ENCODE results near the gene KRTAP10-2.
"Not testable (repeated sequence)": the region's sequence is repeated elsewhere in the genome, so short reads cannot be mapped to it uniquely, and the experiment has no call there.

Gene KRTAP10-2

GRCh38 chr21:44582055-44582454 is 30.8 kb upstream of the KRTAP10-2 start:
- no peak for DNase-seq

- no peak for DNase-seq
Observed at GRCh38 chr21:44581158-44581557, 29.9 kb upstream of the KRTAP10-2 start.

- not testable (repeated sequence) for DNase-seq
Observed at GRCh38 chr21:44580231-44580821, 29.0 kb upstream of the KRTAP10-2 start, which contains the start of gene KRTAP10-5. Gene KRTAP10-5, minus strand, starts transcription at chr21:44580604. Its CDS starts 26 bp downstream, at chr21:44580578.

- no peak for DNase-seq
Observed at GRCh38 chr21:44579833-44580144, 28.5 kb upstream of the KRTAP10-2 start.

DNA sequence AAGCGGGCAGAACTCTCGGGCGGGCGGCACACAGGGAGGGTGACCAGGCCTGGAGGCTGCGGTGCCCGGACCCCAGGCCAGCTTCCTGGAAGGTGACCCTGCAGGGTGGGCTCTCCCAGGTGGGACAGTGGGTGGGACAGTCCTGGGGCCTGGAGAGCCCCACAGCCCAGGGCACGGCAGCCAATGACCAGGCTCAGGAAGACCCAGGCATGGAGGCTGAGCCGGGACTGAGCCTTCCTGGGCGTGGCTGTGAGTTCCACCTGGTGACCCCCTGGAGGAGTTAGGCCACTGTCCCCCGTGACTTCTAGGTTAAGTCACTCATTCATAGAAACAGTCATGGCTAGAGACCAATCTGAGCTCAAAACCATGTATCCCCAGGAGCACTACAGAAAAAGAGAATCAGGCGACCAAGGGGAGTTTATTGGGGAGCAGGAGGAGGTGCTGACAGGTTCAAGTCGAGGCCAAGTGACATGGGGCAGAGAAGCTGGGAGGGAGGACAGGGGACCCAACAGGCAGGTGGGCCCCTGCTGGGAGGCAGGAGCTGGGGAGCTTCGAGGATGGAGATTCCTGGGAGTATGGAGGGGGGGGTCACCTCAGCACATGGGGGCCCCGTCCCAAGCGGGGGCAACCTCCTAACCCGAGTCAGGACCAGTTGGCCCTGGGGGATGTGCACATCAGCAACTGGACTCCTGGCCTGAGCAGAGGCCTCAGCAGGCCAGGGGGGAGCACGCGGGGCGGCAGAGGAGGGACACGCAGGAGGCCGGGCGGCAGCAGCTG is 27.9 kb upstream of the KRTAP10-2 start:
- DNase-seq: no peak

DNA sequence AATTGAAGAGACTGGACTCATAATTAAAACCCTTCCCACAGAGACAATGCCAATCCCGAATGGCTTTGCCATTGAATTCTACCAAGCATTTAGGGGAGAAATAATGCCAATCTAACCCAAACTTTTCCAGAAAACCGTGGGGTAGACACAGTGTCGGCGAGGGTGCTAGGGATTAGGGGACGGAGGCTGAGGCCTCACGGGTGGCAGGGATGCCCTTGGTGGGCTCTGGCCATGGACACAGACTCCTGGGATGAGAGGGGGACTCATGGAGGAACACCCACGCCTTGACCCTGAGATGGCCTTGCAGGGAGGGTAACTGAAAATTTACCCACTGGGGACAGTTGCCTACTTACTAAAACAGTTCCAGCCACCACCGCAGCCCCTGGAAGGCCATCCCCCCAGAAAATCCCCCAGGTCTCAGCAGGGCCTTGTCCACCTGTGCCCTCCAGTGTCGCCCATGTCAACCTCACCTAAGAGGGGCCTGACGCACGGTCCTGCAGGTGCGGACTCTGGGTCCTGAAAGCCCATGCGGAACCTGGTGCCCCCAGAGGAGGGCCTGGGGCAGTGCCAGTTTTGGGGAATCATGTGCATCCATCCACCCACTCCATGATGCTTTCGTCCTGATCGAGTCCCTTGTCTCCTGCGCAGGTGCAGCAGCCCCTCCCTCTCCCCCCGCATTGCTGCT is 27.2 kb upstream of the KRTAP10-2 start:
- DNase-seq: no peak

- DNase-seq: no peak
Observed at GRCh38 chr21:44576025-44576420, 24.7 kb upstream of the KRTAP10-2 start.

GRCh38 chr21:44575307-44576024 is 24.2 kb upstream of the KRTAP10-2 start:
- DNase-seq: no peak

- no peak for DNase-seq
Observed at GRCh38 chr21:44574457-44575306, 23.4 kb upstream of the KRTAP10-2 start.

DNA sequence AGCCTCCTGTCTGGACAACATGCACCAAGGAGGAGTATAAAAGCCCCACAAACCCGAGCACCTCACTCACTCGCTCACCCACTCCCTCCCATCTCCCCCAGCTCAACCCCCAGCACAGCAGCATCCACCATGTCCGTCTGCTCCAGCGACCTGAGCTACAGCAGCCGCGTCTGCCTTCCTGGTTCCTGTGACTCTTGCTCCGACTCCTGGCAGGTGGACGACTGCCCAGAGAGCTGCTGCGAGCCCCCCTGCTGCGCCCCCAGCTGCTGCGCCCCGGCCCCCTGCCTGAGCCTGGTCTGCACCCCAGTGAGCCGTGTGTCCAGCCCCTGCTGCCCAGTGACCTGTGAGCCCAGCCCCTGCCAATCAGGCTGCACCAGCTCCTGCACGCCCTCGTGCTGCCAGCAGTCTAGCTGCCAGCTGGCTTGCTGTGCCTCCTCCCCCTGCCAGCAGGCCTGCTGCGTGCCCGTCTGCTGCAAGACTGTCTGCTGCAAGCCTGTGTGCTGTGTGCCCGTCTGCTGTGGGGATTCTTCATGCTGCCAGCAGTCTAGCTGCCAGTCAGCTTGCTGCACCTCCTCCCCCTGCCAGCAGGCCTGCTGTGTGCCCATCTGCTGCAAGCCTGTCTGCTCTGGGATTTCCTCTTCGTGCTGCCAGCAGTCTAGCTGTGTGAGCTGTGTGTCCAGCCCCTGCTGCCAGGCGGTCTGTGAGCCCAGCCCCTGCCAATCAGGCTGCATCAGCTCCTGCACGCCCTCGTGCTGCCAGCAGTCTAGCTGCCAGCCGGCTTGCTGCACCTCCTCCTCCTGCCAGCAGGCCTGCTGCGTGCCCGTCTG is 22.5 kb upstream of the KRTAP10-2 start, which contains the start of gene KRTAP10-4:
Gene KRTAP10-4, plus strand, starts transcription at position 100 of the 827 bp plus-strand sequence. Its CDS starts 30 bp downstream, at position 130.
- DNase-seq: not testable (repeated sequence)

DNA sequence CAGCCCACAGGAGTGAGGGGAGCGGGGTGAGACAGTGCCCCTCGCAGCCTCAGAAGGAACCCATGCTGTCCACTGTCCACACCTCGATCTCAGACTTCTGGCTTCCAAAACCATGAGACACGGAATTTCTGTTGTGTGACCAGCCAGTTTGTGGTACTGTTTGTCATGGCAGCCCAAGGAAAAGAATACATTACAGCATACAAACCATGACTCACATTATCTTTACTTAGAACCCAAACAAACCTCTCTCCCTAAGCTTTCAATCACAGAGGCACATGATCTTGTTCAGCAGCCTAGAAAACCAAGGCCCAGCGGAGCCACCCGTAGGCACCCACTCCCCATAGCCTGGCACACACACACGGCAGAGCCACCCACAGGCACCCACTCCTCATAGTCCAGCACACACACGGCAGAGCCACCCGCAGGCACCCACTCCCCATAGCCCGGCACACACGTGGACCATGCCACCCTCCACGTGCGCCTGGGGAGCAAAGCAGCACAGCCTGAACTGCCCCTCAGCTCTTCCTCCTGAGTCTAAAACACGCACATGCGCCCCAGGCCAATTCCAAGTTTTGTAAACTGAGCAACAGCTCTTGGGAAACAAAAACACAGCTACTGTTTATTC is 21.8 kb upstream of the KRTAP10-2 start:
- no peak for DNase-seq

- no peak for DNase-seq
Observed at GRCh38 chr21:44571844-44572782, 20.8 kb upstream of the KRTAP10-2 start.

GRCh38 chr21:44571296-44571695 is 20.0 kb upstream of the KRTAP10-2 start:
- no peak for DNase-seq

DNA sequence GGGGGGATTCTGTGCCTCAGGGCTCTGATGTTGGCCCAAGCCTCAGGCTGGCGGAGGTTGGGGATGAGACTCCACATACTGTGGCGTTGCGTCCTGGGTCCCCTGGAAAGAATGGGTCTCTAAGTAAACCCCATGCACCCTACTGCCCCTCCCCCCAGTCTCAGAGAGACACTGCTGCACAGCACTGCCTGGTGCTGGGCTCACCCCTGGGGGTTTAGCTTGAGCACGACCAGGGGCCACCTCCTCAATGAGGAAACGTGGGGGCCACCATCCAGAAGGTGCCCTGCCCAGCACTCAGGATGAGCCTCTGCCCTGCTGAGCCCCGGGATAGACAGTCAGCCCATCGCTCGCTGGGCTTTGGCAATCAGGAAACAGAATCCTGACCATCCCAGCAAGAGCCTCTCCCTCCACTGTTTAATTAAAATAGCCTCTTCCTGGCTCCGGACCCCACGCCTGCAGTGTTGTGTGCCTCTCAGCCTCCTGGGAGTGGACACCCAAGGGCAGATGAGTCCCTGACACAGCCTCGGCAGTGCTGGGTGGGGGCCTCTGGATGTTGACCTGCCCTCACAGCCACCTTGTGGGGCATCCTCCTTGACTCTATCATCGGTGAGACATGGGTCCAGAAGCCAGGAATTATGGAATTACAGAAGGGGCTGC is 18.7 kb upstream of the KRTAP10-2 start:
- no peak for DNase-seq

GRCh38 chr21:44568667-44569556 is 17.6 kb upstream of the KRTAP10-2 start:
- no peak for DNase-seq

DNA sequence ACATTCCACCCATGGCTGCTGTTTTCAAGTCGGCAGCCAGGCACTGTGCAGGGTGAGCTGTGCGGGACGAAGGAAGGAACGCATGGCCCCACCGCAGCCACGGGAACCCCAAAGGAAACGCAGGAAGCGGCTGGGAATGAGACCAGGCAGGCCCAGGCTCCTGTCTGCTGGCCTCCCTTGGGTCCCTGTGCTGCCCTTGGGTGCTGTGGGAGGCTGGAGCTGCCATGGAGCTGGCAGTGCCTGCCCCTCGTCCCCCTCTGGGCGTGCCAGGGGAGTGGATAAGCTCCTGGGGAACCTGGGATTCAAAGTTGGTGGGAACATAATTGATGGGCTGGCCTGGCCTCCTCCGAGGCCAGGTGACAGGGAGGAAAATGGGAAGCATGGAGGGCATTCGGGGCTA is 17.0 kb upstream of the KRTAP10-2 start:
- no peak for DNase-seq

GRCh38 chr21:44567481-44568171 is 16.3 kb upstream of the KRTAP10-2 start:
- DNase-seq: no peak
